Activated T-helper 1 cell treated with anti-CD3 and anti-CD28 coated beads, Interleukin-12 subunit alpha, Interleukin-12 subunit beta, Interleukin-2, Interleukin-4 antibody, amounts not matched to agents 30 ng/mL and 10 ng/mL and 1 ng/mL, durations not matched to agents 14 hours and 24 hours and 36 hours (primary cell): ENCODE results near the gene IL1RL1. TPM values are rescaled to one million over a fixed set of nuclear protein-coding genes. Genes with fewer than 3 reads are reported as not detected.

Experiments used
- DNase-seq: peaks from one replicate; pipeline ENCODE4 v3.0.0; 2021; ENCODE audit warnings: low spot score
- H3K27ac Mint-ChIP-seq: one replicate; pipeline ENCODE4 v1.8.0; 2021; ENCODE audit warnings: mild to moderate bottlenecking, mixed read lengths
- H3K27me3 Mint-ChIP-seq: one replicate; pipeline ENCODE4 v1.8.0; 2022; ENCODE audit warnings: mild to moderate bottlenecking, moderate library complexity, mixed read lengths; ENCODE audit not compliant: insufficient read depth
- H3K36me3 Mint-ChIP-seq: one replicate; pipeline ENCODE4 v1.8.0; 2021; ENCODE audit warnings: low read depth, mixed read lengths
- H3K4me1 Mint-ChIP-seq: one replicate; pipeline ENCODE4 v1.8.0; 2021; ENCODE audit warnings: low read depth, mixed read lengths
- H3K4me3 Mint-ChIP-seq: one replicate; pipeline ENCODE4 v1.8.0; 2021; ENCODE audit warnings: mild to moderate bottlenecking, moderate library complexity, mixed read lengths
- H3K9me3 Mint-ChIP-seq: one replicate; pipeline ENCODE4 v1.8.0; 2021; ENCODE audit warnings: mixed read lengths
- intact Hi-C: fragments of 100-400 bp; cut with micrococcal nuclease; formaldehyde crosslinking; loops from one replicate; pipeline ENCODE4 v1.15.1; 2024
- total RNA-seq: library from RNA; stranded (reverse); gene quantifications from 2 replicates; pipeline ENCODE4 v1.2.3, GENCODE V29; 2022

The IL1RL1 gene
- total RNA-seq, 1 donor from 2014 or later: 4.8 TPM

GRCh38 chr2:102346381-102347130 is 35.2 kb downstream of the IL1RL1 start:
- Mint-ChIP-seq H3K36me3 (peaks cover 18% of the 10 kb centered on the region), H3K27me3 (no peaks in the 10 kb centered on the region), H3K9me3 (peaks cover 3% of the 10 kb centered on the region), H3K4me1 (peaks cover 17% of the 10 kb centered on the region), H3K27ac (no peak overlapping the region), H3K4me3 (no peak overlapping the region)
- intact Hi-C loops: no loop called here
- no peak for DNase-seq

GRCh38 chr2:102350137-102350793 is 38.9 kb downstream of the IL1RL1 start:
- peaks cover 3% of the 10 kb centered on the region for H3K9me3 Mint-ChIP-seq
- intact Hi-C loops: no loop called here

GRCh38 chr2:102355526-102356380 is 44.4 kb downstream of the IL1RL1 start, which contains the start of gene IL18R1:
IL18R1 (plus strand) TSS chr2:102355796; CDS start chr2:102362661, 6,865 bp downstream.
- H3K27ac Mint-ChIP-seq: peak within 1 kb of the TSS; percentile 96
- H3K36me3 Mint-ChIP-seq: peaks cover 25% of the 10 kb centered on the region
- H3K27me3 Mint-ChIP-seq: no peaks in the 10 kb centered on the region
- H3K4me3 Mint-ChIP-seq: peak within 1 kb of the TSS; percentile 97
- intact Hi-C loops: loop anchor here (1.0 to 5.0 kb wide), 10 partner anchors 11 to 473 kb away; no protein-coding TSS in a partner anchor
- H3K4me1 Mint-ChIP-seq: peaks cover 47% of the 10 kb centered on the region
- no peaks in the 10 kb centered on the region for H3K9me3 Mint-ChIP-seq
- DNase-seq: peak; percentile 71

More at GRCh38 chr2:102350137-102350793, 38.9 kb downstream of the IL1RL1 start:
- Mint-ChIP-seq H3K4me1 (peaks cover 22% of the 10 kb centered on the region), H3K27me3 (no peaks in the 10 kb centered on the region), H3K36me3 (peaks cover 18% of the 10 kb centered on the region), H3K4me3 (no peak overlapping the region), H3K27ac (peak overlapping the region; percentile 0)
- no peak for DNase-seq

DNA sequence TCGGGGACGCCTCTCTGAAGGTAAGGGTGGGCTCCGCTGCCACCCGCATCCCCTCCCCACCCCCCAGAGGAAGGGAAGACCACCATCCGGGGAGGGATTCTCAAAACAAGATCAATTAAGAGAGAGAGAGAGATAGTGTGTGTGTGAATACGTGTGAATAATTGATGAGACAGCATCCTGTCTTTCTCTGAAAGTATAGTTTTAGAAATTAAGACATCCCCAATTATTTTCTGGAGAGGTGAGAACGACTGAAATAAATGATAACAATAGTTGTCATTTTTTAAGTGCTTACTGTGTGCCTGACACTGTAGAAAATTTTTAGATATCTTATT is 45.0 kb downstream of the IL1RL1 start:
- Mint-ChIP-seq H3K27me3 (no peaks in the 10 kb centered on the region), H3K27ac (peak overlapping the region; percentile 96), H3K4me1 (peaks cover 53% of the 10 kb centered on the region), H3K9me3 (no peaks in the 10 kb centered on the region), H3K36me3 (peaks cover 30% of the 10 kb centered on the region), H3K4me3 (peak overlapping the region; percentile 97)
- intact Hi-C loops: loop anchor here (1.0 to 5.0 kb wide), 5 partner anchors 10 to 474 kb away; no protein-coding TSS in a partner anchor
- DNase-seq: no peak

DNA sequence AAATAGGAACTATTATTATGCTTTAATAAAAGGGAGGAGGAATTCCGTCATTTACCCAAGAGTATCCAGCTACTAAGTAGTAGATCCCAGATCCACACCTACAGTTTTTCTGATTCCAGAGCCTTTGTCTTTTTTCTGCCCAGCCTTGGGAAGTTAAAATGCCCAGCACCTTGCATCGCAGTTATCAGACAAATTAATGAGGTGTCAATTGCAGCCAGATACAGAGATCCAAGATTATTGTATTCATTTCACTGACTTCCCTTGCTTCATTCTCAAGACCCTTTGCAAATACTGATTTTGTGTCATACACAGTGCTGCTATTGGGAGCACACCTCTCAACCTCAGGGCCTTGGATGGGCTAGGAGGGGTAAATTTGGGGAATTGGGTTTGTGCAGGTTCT is 45.4 kb downstream of the IL1RL1 start:
- Mint-ChIP-seq H3K27ac (peak overlapping the region; percentile 96), H3K9me3 (no peaks in the 10 kb centered on the region), H3K4me1 (peaks cover 57% of the 10 kb centered on the region), H3K36me3 (peaks cover 34% of the 10 kb centered on the region), H3K4me3 (peak overlapping the region; percentile 97), H3K27me3 (no peaks in the 10 kb centered on the region)
- DNase-seq: no peak
- intact Hi-C loops: loop anchor here (1.0 to 5.0 kb wide), 5 partner anchors 10 to 474 kb away; no protein-coding TSS in a partner anchor

DNA sequence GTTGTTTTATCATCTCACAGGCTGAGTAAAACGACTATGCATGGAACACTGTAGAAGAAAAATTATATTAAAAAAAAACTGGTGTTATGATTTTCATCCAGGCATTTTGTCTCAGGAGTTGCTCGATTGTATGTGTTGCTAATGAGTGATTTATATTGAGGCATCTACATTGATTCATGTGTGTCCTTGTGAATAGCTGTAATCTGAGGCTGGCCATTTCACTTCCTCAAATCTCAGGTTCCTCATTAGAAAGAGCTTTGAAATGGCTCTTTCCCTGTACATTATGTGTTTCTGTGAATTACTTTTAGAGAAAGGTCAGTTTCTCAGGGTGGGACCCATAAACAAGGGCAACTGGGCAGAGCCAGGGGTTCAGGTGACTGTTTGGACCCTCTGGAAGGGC is 46.6 kb downstream of the IL1RL1 start:
- Mint-ChIP-seq H3K4me1 (peaks cover 67% of the 10 kb centered on the region), H3K4me3 (peak overlapping the region; percentile 97), H3K9me3 (peaks cover 4% of the 10 kb centered on the region), H3K36me3 (peaks cover 44% of the 10 kb centered on the region), H3K27me3 (no peaks in the 10 kb centered on the region), H3K27ac (peak overlapping the region; percentile 96)
- no peak for DNase-seq
- intact Hi-C loops: loop anchor here (5.0 kb wide), 1 partner anchor 476 kb away; no protein-coding TSS in a partner anchor

- intact Hi-C loops: loop anchor here (5.0 kb wide), 1 partner anchor 476 kb away; no protein-coding TSS in a partner anchor
- Mint-ChIP-seq H3K27ac (peak overlapping the region; percentile 45), H3K4me1 (peaks cover 73% of the 10 kb centered on the region), H3K4me3 (peak overlapping the region; percentile 97), H3K36me3 (peaks cover 49% of the 10 kb centered on the region), H3K27me3 (no peaks in the 10 kb centered on the region), H3K9me3 (peaks cover 10% of the 10 kb centered on the region)
- no peak for DNase-seq
Observed at GRCh38 chr2:102358496-102358895, 47.1 kb downstream of the IL1RL1 start.

DNA sequence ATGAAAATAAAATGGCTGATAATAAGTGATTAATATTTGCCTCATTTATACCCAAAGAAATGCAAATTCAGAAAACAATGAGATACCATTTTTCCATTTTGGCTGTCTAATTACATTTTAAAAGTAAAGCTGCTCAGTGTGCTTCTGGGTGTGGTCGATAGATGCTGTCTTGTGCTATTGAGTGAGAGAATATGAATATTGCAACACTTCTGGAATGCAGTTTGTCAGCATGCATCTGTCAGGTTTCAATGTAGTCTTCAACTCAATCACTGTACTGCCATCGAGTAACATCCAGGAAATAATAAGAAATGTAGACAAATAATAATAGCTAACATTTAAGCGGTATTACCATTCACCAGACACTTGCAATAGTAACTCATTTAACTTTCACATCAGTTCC is 48.2 kb downstream of the IL1RL1 start:
- peaks cover 83% of the 10 kb centered on the region for H3K4me1 Mint-ChIP-seq
- DNase-seq: no peak
- peak overlapping the region; percentile 97 for H3K4me3 Mint-ChIP-seq
- H3K36me3 Mint-ChIP-seq: peaks cover 60% of the 10 kb centered on the region
- intact Hi-C loops: loop anchor here (5.0 kb wide), 1 partner anchor 477 kb away; no protein-coding TSS in a partner anchor
- H3K27ac Mint-ChIP-seq: no peak overlapping the region
- H3K9me3 Mint-ChIP-seq: peaks cover 17% of the 10 kb centered on the region
- no peaks in the 10 kb centered on the region for H3K27me3 Mint-ChIP-seq

DNA sequence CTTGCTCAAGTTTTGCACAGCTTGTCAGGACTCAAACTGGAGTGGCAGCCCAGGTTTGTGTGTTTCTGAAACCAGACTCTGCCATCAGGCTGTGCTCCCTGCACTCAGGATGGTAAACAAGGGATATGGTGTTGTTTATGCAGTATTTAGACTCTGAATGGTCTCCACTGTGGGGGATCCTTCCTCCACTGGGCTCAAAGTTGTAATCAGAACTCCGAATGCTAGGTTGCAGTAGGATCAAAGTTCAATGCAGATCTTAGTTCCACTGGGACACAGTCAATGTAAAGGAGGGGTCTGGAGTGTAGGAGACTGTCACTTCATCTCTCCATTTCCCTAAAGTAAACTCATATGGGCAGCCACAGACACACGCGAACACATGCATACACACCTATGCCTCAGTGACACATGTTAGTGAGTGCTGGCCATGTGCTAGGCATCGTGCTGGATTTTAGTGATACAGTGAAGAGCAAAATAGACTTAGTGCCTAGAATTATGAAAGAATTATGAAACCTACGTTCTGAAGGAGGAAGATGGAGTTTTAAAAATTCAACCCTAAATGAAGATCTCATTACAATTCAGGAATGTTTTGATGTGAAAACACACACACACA is 50.4 kb downstream of the IL1RL1 start:
- H3K9me3 Mint-ChIP-seq: peaks cover 33% of the 10 kb centered on the region
- intact Hi-C loops: loop anchor here (1.0 to 10.0 kb wide), 2 partner anchors 12 to 357 kb away; no protein-coding TSS in a partner anchor
- no peaks in the 10 kb centered on the region for H3K27me3 Mint-ChIP-seq
- H3K4me3 Mint-ChIP-seq: peak overlapping the region; percentile 69
- no peak for DNase-seq
- H3K4me1 Mint-ChIP-seq: peaks cover 92% of the 10 kb centered on the region
- peak overlapping the region; percentile 85 for H3K27ac Mint-ChIP-seq
- peaks cover 82% of the 10 kb centered on the region for H3K36me3 Mint-ChIP-seq

GRCh38 chr2:102365763-102366162 is 54.4 kb downstream of the IL1RL1 start:
- intact Hi-C loops: loop anchor here (1.0 to 10.0 kb wide), 8 partner anchors 9 to 1058 kb away; partner anchors contain the start of gene RNF149
- DNase-seq: no peak
- Mint-ChIP-seq H3K27ac (peak overlapping the region; percentile 97), H3K4me3 (peak overlapping the region; percentile 79), H3K4me1 (peaks cover 98% of the 10 kb centered on the region), H3K36me3 (peaks cover 92% of the 10 kb centered on the region), H3K9me3 (peaks cover 36% of the 10 kb centered on the region), H3K27me3 (no peaks in the 10 kb centered on the region)

DNA sequence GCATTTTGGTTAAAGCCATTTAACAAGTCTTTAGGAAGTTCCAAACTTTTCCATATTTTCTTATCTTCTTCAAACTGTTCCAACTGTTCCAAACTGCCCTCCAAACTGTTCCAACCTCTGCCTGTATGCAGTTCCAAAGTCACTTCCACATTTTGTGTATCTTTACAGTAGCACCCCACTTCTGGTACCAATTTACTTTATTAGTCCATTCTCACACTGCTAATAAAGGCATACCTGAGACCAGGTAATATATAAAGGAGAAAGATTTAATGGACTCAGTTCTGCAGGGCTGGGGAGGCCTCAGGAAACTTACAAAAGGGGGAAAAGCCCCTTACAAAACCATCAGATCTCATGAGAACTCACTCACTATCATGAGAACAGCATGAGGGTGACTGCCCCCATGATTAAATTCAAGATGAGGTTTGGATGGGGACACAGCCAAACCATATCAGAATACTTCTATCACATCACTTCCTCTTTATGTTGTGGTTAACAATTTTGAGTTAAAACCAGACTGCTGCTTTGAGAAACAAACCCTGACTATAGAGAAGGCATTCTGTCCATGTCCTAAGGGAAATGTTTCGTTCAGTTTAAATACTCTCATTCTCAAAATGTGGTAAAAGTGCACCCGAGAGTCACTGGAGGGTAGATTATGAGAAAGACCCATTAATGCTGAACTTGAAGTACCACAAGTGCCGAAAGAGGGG is 55.2 kb downstream of the IL1RL1 start:
- no peaks in the 10 kb centered on the region for H3K27me3 Mint-ChIP-seq
- peaks cover 91% of the 10 kb centered on the region for H3K36me3 Mint-ChIP-seq
- no peak for DNase-seq
- peaks cover 36% of the 10 kb centered on the region for H3K9me3 Mint-ChIP-seq
- peak overlapping the region; percentile 97 for H3K27ac Mint-ChIP-seq
- H3K4me3 Mint-ChIP-seq: peak overlapping the region; percentile 79
- intact Hi-C loops: loop anchor here (1.0 to 10.0 kb wide), 8 partner anchors 10 to 1059 kb away; partner anchors contain the start of gene RNF149
- H3K4me1 Mint-ChIP-seq: peaks cover 97% of the 10 kb centered on the region
